HG02642 (cell line): ENCODE results near the gene AGPAT3.
"Not testable (repeated sequence)": the region's sequence is repeated elsewhere in the genome, so short reads cannot be mapped to it uniquely, and the experiment has no call there.

Experiments
- ATAC-seq: cut with Tn5 transposase; IDR thresholded peaks from one replicate; pipeline ENCODE4 v1.9.1; 2021; ENCODE audit warnings: mild to moderate bottlenecking; ENCODE audit not compliant: unreplicated experiment, poor library complexity

AGPAT3 gene

GRCh38 chr21:43834146-43834905 is 30.7 kb upstream of the AGPAT3 start:
- ATAC-seq, result no peak

GRCh38 chr21:43835050-43835449 is 30.0 kb upstream of the AGPAT3 start:
- ATAC-seq, result no peak

- no peak for ATAC-seq
Observed at GRCh38 chr21:43835861-43836260, 29.2 kb upstream of the AGPAT3 start.

- no peak for ATAC-seq
Observed at GRCh38 chr21:43836616-43837015, 28.4 kb upstream of the AGPAT3 start.

- ATAC-seq, result no peak
Observed at GRCh38 chr21:43840259-43840658, 24.8 kb upstream of the AGPAT3 start.

GRCh38 chr21:43842742-43843141 is 22.3 kb upstream of the AGPAT3 start:
- ATAC-seq, result no peak

- not testable (repeated sequence) for ATAC-seq
Observed at GRCh38 chr21:43844906-43845305, 20.1 kb upstream of the AGPAT3 start.

- ATAC-seq, result no peak
Observed at GRCh38 chr21:43845386-43845785, 19.6 kb upstream of the AGPAT3 start.

GRCh38 chr21:43846430-43846829 is 18.6 kb upstream of the AGPAT3 start:
- no peak for ATAC-seq

- ATAC-seq, result no peak
Observed at GRCh38 chr21:43847301-43847700, 17.7 kb upstream of the AGPAT3 start.

- ATAC-seq, result no peak
Observed at GRCh38 chr21:43848771-43849170, 16.3 kb upstream of the AGPAT3 start.

- no peak for ATAC-seq
Observed at GRCh38 chr21:43849532-43850299, 15.3 kb upstream of the AGPAT3 start.

- no peak for ATAC-seq
Observed at GRCh38 chr21:43850728-43851295, 14.2 kb upstream of the AGPAT3 start.

- ATAC-seq, result no peak
Observed at GRCh38 chr21:43851593-43851992, 13.4 kb upstream of the AGPAT3 start.

- ATAC-seq, result no peak
Observed at GRCh38 chr21:43853851-43854772, 10.9 kb upstream of the AGPAT3 start.

GRCh38 chr21:43854773-43855633 is 10.0 kb upstream of the AGPAT3 start:
- ATAC-seq, result no peak

GRCh38 chr21:43855955-43856354 is 9.1 kb upstream of the AGPAT3 start:
- ATAC-seq, result no peak

GRCh38 chr21:43858806-43859648 is 6.0 kb upstream of the AGPAT3 start:
- no peak for ATAC-seq
